ENCODE measurements around the gene BSG.

GRCh38 chr19:566844-567243 lies 5.6 kb upstream of the BSG start:
- TF ChIP-seq CTCF (IDR thresholded peaks at IDR 0.05), result no peak
- no peak for TF ChIP-seq POLR2A (IDR thresholded peaks at IDR 0.05)
